ENCODE results near the gene INSYN2A. TPM values are rescaled to one million over a fixed set of nuclear protein-coding genes. Genes with fewer than 3 reads are reported as not detected.

INSYN2A gene
- total and polyA plus RNA-seq, 9 of the 15 experiments (the other 6 are each of a cell fraction or from before 2014, with no cell fraction given): not detected

GRCh38 chr10:127157089-127157488 lies 39.3 kb downstream of the INSYN2A start:
- no peaks in the 10 kb centered on the region for H3K27me3 ChIP-seq (ENCODE audit: control insufficient read depth in 2 of 2, insufficient read depth in 2 of 2, low read length in 2 of 2)
- CTCF ChIA-PET (ENCODE audit: low intra/inter-chr PET ratio): no interaction called here
- H4K20me1 ChIP-seq (replicated peaks; ENCODE audit: control insufficient read depth, insufficient read depth, low read length): no peaks in the 10 kb centered on the region
- H3K79me2 ChIP-seq (ENCODE audit: control insufficient read depth, insufficient read depth, low read length): no peaks in the 10 kb centered on the region
- in situ Hi-C loops (cut with MboI): no loop called here
- H3K9ac ChIP-seq (ENCODE audit: insufficient read depth in 1 of 2, low read depth in 2 of 2, low read length in 2 of 2): no peak overlapping the region
- 0% methylated on average over 4 of the region's 4 CpGs for WGBS (ENCODE audit: insufficient coverage, low coverage, missing lambda C conversion rate)
- no peaks in the 10 kb centered on the region for H3K9me1 ChIP-seq (ENCODE audit: control insufficient read depth, insufficient read depth, low read length)
- no peak overlapping the region for H3K27ac ChIP-seq (ENCODE audit: extremely low read depth, low read depth, low read length)
- FAIRE-seq: no peak
- no peaks in the 10 kb centered on the region for H3K36me3 ChIP-seq (ENCODE audit: control insufficient read depth, insufficient read depth, low read length)
- H3K9me3 ChIP-seq (replicated peaks; ENCODE audit: control insufficient read depth, insufficient read depth, low read depth, low read length): no peaks in the 10 kb centered on the region
- no peak for TF ChIP-seq NONO (IDR thresholded peaks at IDR 0.05; ENCODE audit: low read depth in 2 of 2, low read length in 1 of 2)
- TF ChIP-seq DLX4 (CRISPR knock-in tag; IDR thresholded peaks at IDR 0.05): no peak
- TF ChIP-seq ARID3B (CRISPR knock-in tag; IDR thresholded peaks at IDR 0.05; ENCODE audit: borderline replicate concordance): no peak
- TF ChIP-seq ELF2 (CRISPR knock-in tag; IDR thresholded peaks at IDR 0.05): no peak
- POLR2A ChIA-PET: interaction anchor here (0.5 kb wide), 1 partner anchor 37 kb away, joined by 3 read pairs; no protein-coding TSS in a partner anchor
- no peak overlapping the region for H3K4me3 ChIP-seq
- intact Hi-C loops (cut with micrococcal nuclease): no loop called here
- no peak overlapping the region for H2AFZ ChIP-seq (ENCODE audit: low read depth, low read length)
- H3K4me2 ChIP-seq (ENCODE audit: insufficient read depth, low read length): no peak overlapping the region
- ATAC-seq: no peak
- no peak for DNase-seq (ENCODE audit: extremely low read depth in 1 of 4, low spot score in 3 of 4)
- BruUV-seq (replicated peaks): no TSS peak
- no peaks in the 10 kb centered on the region for H3K4me1 ChIP-seq (replicated peaks in 1 of 2; ENCODE audit: control insufficient read depth in 2 of 2, insufficient read depth in 2 of 2, low read length in 2 of 2)
